HG03354 (cell line): Measurements from ENCODE around the gene PLIN4.

Experiments
- ATAC-seq: cut with Tn5 transposase; IDR thresholded peaks from one replicate; pipeline ENCODE4 v1.9.1; 2021; ENCODE audit warnings: mild to moderate bottlenecking; ENCODE audit not compliant: unreplicated experiment, poor library complexity, severe bottlenecking

PLIN4 gene

GRCh38 chr19:4495471-4495870 lies 22.8 kb downstream of the PLIN4 start:
- ATAC-seq = no peak

GRCh38 chr19:4494691-4495064 lies 23.6 kb downstream of the PLIN4 start:
- no peak for ATAC-seq

GRCh38 chr19:4493929-4494690 lies 24.2 kb downstream of the PLIN4 start:
- no peak for ATAC-seq

- ATAC-seq = no peak
Observed at GRCh38 chr19:4493104-4493928, 25.0 kb downstream of the PLIN4 start.

- no peak for ATAC-seq
Observed at GRCh38 chr19:4492337-4493103, 25.8 kb downstream of the PLIN4 start.

- no peak for ATAC-seq
Observed at GRCh38 chr19:4491446-4491845, 26.8 kb downstream of the PLIN4 start.

GRCh38 chr19:4488496-4488895 lies 29.8 kb downstream of the PLIN4 start:
- no peak for ATAC-seq

GRCh38 chr19:4487572-4487971 lies 30.7 kb downstream of the PLIN4 start:
- no peak for ATAC-seq

GRCh38 chr19:4483385-4483784 lies 34.9 kb downstream of the PLIN4 start:
- ATAC-seq = no peak

GRCh38 chr19:4482721-4483364 lies 35.4 kb downstream of the PLIN4 start:
- no peak for ATAC-seq

- ATAC-seq = no peak
Observed at GRCh38 chr19:4477034-4477801, 41.1 kb downstream of the PLIN4 start.

GRCh38 chr19:4474514-4475022 lies 43.7 kb downstream of the PLIN4 start:
- no peak for ATAC-seq

GRCh38 chr19:4473763-4474513 lies 44.3 kb downstream of the PLIN4 start:
- ATAC-seq = no peak

- no peak for ATAC-seq
Observed at GRCh38 chr19:4473011-4473762, 45.1 kb downstream of the PLIN4 start.

- ATAC-seq = no peak
Observed at GRCh38 chr19:4472174-4472974, 45.9 kb downstream of the PLIN4 start, which contains the start of gene HDGFL2. Gene HDGFL2 (plus strand): TSS chr19:4472297. CDS start chr19:4472351, 54 bp downstream.

GRCh38 chr19:4471403-4472173 lies 46.7 kb downstream of the PLIN4 start:
- peak; percentile 84 for ATAC-seq
